ACC112 (cell line): ENCODE results near the gene CAMK2B.
A peak's percentile ranks its signal among the peaks of the same experiment; 100 is the strongest.

Experiments used
- H2AFZ ChIP-seq: fragments of 200-600 bp; sonication (generic); one replicate; pipeline ENCODE4 v1.6.0; 2017; ENCODE audit warnings: antibody characterized with exemption, low read length; ENCODE audit not compliant: unreplicated experiment
- H3K27ac ChIP-seq: fragments of 200-600 bp; sonication (generic); 2 replicates; pipeline ENCODE4 v1.5.1; 2014; ENCODE audit warnings: low read depth, mild to moderate bottlenecking, antibody characterized with exemption, low read length, moderate library complexity
- H3K27me3 ChIP-seq: fragments of 200-600 bp; sonication (generic); 2 replicates; pipeline ENCODE4 v1.6.1; 2014; ENCODE audit warnings: mild to moderate bottlenecking, antibody characterized with exemption, low read length, moderate library complexity, mixed read lengths; ENCODE audit not compliant: insufficient read depth
- H3K36me3 ChIP-seq: fragments of 200-600 bp; sonication (generic); 2 replicates; pipeline ENCODE4 v1.6.1; 2016; ENCODE audit warnings: mild to moderate bottlenecking, antibody characterized with exemption, low read length, moderate library complexity, mixed read lengths; ENCODE audit not compliant: insufficient read depth
- H3K4me1 ChIP-seq: fragments of 200-600 bp; sonication (generic); one replicate; pipeline ENCODE4 v1.6.1; 2016; ENCODE audit warnings: low read length, mixed read lengths; ENCODE audit not compliant: insufficient read depth, unreplicated experiment, control insufficient read depth
- H3K4me3 ChIP-seq: fragments of 200-600 bp; sonication (generic); 2 replicates; pipeline ENCODE4 v1.5.1; 2014; ENCODE audit warnings: mild to moderate bottlenecking, low read depth, low read length
- H3K79me2 ChIP-seq: fragments of 200-600 bp; sonication (generic); one replicate; pipeline ENCODE4 v1.6.0; 2016; ENCODE audit warnings: low read length; ENCODE audit not compliant: control insufficient read depth, unreplicated experiment, insufficient read depth

CAMK2B gene

DNA sequence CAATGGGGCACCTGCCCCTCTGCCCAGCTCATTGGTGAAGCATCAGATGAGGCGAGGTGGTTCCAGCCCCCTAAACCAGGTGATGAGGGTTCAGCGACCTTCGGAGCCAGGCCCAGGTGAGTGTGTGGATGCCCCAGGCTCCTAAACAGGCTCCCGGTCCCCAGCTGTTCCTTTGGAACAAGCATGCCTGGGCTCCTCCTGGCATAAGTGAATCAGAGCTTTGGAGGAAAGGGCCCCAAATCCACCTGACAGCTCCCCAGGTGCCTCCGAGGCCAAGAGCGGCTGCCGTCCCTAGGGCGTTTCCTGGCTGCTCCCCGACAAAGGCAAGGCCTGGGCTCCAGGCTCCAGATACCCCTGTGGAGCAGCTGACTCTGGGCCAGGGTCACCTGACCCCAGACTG, 63.4 kb downstream of the CAMK2B start:
- no peaks in the 10 kb centered on the region for H3K36me3 ChIP-seq
- no peak overlapping the region for H3K4me3 ChIP-seq
- no peak overlapping the region for H2AFZ ChIP-seq
- no peaks in the 10 kb centered on the region for H3K79me2 ChIP-seq
- H3K4me1 ChIP-seq = peaks cover 33% of the 10 kb centered on the region
- no peaks in the 10 kb centered on the region for H3K27me3 ChIP-seq
- no peak overlapping the region for H3K27ac ChIP-seq

DNA sequence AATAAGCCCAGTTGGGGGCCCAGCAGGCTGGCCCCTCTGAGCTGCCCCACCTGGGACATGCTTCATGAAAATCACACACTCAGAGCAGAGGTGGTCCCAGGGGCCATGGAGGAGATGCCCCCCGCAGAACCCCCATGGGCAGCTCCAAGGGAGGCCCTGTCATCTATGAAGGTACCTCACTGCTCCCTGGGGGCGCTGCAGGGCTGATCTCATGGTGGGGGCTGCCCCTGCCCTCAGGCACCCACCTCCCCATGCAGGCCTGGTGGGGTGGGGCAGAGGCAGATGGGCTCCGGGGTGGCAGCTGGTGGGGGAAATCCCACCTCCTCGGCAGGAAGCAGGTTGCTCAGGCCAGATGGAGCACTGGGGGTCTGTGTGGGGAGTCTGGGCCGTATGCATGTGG, 64.2 kb downstream of the CAMK2B start:
- no peaks in the 10 kb centered on the region for H3K36me3 ChIP-seq
- no peak overlapping the region for H3K27ac ChIP-seq
- no peak overlapping the region for H3K4me3 ChIP-seq
- H3K79me2 ChIP-seq = no peaks in the 10 kb centered on the region
- H3K27me3 ChIP-seq = no peaks in the 10 kb centered on the region
- H2AFZ ChIP-seq = no peak overlapping the region
- peaks cover 38% of the 10 kb centered on the region for H3K4me1 ChIP-seq

DNA sequence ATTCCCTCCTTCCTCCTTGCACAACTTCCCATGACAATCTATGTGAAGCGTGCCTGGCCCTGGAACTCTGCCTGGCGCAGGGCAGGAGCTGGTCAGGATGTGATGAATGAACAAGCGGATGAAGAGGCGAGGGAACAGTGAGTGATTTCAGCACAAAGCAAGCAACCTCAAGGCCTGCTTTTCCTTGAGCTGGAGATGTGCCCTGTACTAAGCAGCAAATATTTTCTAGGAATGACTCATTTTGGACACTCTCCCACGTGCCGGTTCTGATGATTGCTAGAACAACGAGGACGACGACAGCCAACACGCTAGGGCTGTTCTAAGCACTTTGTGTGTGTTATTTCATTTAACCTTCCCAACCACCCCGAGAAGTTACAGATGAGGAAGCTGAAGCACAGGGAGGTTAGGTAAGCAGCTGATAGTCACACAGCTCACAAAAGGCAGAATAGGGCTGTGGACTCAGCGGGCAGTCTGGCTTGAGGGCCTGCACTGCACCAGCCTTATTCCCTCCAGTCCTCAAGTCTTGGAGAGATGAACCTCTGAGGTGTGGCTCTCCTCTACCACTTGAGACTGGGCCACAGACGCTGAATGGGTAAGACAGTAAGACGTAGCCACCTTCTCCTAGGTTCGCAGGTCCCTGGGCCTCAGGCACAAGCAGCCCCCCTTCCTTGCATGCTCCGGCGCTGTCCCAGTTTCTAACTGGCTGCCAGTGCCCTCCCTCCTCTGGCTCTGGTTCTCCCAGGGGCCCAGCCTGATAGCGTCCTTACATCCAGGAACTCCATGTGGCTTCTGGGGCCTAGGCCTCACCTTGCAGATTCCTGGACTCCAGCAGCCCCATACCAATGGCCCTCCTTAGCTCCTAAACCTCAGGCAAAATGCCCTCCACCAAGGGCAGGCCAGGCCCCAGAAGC, 65.6 kb downstream of the CAMK2B start:
- Histone ChIP-seq H2AFZ (no peak overlapping the region), H3K79me2 (no peaks in the 10 kb centered on the region), H3K4me3 (no peak overlapping the region), H3K27ac (peak overlapping the region; percentile 86), H3K4me1 (peaks cover 38% of the 10 kb centered on the region), H3K27me3 (no peaks in the 10 kb centered on the region), H3K36me3 (no peaks in the 10 kb centered on the region)

- peak overlapping the region; percentile 86 for H3K27ac ChIP-seq
- no peaks in the 10 kb centered on the region for H3K27me3 ChIP-seq
- no peak overlapping the region for H3K4me3 ChIP-seq
- no peak overlapping the region for H2AFZ ChIP-seq
- H3K79me2 ChIP-seq = no peaks in the 10 kb centered on the region
- no peaks in the 10 kb centered on the region for H3K36me3 ChIP-seq
- peaks cover 38% of the 10 kb centered on the region for H3K4me1 ChIP-seq
Observed at GRCh38 chr7:44258865-44259546, 66.4 kb downstream of the CAMK2B start.

DNA sequence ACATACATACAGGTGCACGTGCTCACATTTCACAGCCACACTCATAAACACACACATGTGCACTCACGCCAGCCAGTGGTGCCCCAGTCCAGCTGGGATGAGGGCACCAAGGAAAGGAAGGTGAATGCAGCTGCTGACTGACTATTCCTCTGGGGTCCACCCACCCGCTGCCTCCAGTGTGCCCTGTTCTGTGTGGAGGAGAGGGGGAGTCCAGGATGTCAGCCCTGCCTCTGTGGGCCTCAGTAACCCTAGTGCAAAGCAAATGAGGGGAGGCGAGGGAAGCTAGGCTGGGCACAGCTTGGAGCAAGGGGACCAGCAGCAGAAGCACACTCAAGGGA, 67.0 kb downstream of the CAMK2B start:
- Histone ChIP-seq H3K4me3 (no peak overlapping the region), H3K36me3 (no peaks in the 10 kb centered on the region), H3K4me1 (peaks cover 38% of the 10 kb centered on the region), H2AFZ (no peak overlapping the region), H3K27ac (peak overlapping the region; percentile 86), H3K79me2 (no peaks in the 10 kb centered on the region), H3K27me3 (no peaks in the 10 kb centered on the region)

GRCh38 chr7:44257618-44258422, 67.6 kb downstream of the CAMK2B start:
- H3K4me1 ChIP-seq = peaks cover 38% of the 10 kb centered on the region
- H3K27me3 ChIP-seq = no peaks in the 10 kb centered on the region
- no peaks in the 10 kb centered on the region for H3K36me3 ChIP-seq
- peak overlapping the region; percentile 2; the same call in 1 of the 2 replicates for H3K4me3 ChIP-seq
- H2AFZ ChIP-seq = no peak overlapping the region
- H3K27ac ChIP-seq = peak overlapping the region; percentile 86
- H3K79me2 ChIP-seq = no peaks in the 10 kb centered on the region

DNA sequence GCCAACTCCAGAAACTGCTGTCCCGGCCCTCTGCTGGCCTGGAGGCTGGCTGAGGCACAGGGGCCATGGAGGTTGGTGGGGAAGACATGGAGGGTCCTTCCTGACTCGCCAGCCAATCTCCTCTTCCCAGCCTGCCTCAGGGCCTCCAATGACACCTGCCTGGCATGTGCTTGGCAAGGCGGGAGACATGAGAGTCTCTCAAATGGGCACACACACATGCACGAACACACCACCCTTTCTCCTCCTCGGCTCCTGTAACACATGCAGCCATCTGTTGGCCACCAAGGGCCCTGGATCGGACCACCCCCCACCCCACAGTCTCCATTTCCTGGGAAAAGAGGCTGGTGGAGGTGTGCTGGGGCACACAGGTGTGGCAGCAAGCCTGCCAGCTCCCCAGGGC, 68.2 kb downstream of the CAMK2B start:
- H2AFZ ChIP-seq = no peak overlapping the region
- H3K79me2 ChIP-seq = no peaks in the 10 kb centered on the region
- no peaks in the 10 kb centered on the region for H3K27me3 ChIP-seq
- peak overlapping the region; percentile 69 for H3K27ac ChIP-seq
- H3K36me3 ChIP-seq = no peaks in the 10 kb centered on the region
- peaks cover 38% of the 10 kb centered on the region for H3K4me1 ChIP-seq
- H3K4me3 ChIP-seq = peak overlapping the region; percentile 2; the same call in 1 of the 2 replicates

- Histone ChIP-seq H3K4me3 (no peak overlapping the region), H2AFZ (no peak overlapping the region), H3K27ac (no peak overlapping the region), H3K79me2 (no peaks in the 10 kb centered on the region), H3K4me1 (peaks cover 38% of the 10 kb centered on the region), H3K36me3 (no peaks in the 10 kb centered on the region), H3K27me3 (no peaks in the 10 kb centered on the region)
Observed at GRCh38 chr7:44256459-44256858, 68.9 kb downstream of the CAMK2B start.

DNA sequence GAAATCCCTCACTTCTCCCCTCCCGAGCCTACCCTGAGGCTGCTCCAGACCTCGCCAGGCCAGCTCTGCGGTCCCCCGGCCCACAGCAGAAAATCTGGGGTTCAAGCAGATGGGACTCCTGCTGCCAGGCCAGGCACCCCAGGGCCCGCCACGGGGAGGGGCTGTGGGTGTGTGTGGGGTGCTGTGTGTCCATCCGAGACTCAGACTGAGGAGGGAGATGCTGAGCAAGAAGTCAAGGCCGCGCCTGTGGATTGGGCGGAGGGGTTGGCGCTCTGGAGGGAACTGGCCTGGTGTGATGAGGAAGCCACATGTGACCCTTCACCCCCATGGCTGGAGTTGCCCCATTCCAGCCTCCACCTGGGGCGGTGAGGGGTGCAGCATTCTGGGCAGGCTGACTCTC, 73.5 kb downstream of the CAMK2B start:
- peaks cover 4% of the 10 kb centered on the region for H3K4me1 ChIP-seq
- H3K4me3 ChIP-seq = no peak overlapping the region
- no peaks in the 10 kb centered on the region for H3K79me2 ChIP-seq
- H2AFZ ChIP-seq = no peak overlapping the region
- H3K27ac ChIP-seq = no peak overlapping the region
- H3K36me3 ChIP-seq = no peaks in the 10 kb centered on the region
- H3K27me3 ChIP-seq = no peaks in the 10 kb centered on the region

GRCh38 chr7:44251269-44251668, 74.1 kb downstream of the CAMK2B start:
- no peak overlapping the region for H3K27ac ChIP-seq
- H3K79me2 ChIP-seq = no peaks in the 10 kb centered on the region
- H2AFZ ChIP-seq = no peak overlapping the region
- H3K27me3 ChIP-seq = no peaks in the 10 kb centered on the region
- no peaks in the 10 kb centered on the region for H3K4me1 ChIP-seq
- H3K36me3 ChIP-seq = no peaks in the 10 kb centered on the region
- H3K4me3 ChIP-seq = no peak overlapping the region
